GM12878 (cell line): Measurements from ENCODE around the gene CAMKK1. TPM values are rescaled to one million over a fixed set of nuclear protein-coding genes. Genes with fewer than 3 reads are reported as not detected.

Source experiments
- ATAC-seq: fragments of 200-7000 bp; cut with Tn5 transposase; 3 replicates; pipeline ENCODE4 v1.9.1; 2020; ENCODE audit warnings: mild to moderate bottlenecking, moderate library complexity
- BruUV-seq: library from RNA; stranded (reverse); fragments of 400-500 nt; replicated peaks from 2 replicates; lab custom pipeline; 2021; lab: Mats Ljungman, UMichigan
- CTCF ChIA-PET: fragments of 300-600 bp; sonication (Branson Sonifier 250); formaldehyde crosslinking; extraction: SDS; loops from one replicate; lab custom pipeline; 2021; ENCODE audit warnings: inconsistent platforms; lab: Yijun Ruan, JAX
- POLR2A ChIA-PET: fragments of 350-600 bp; formaldehyde crosslinking; extraction: SDS; loops from one replicate; lab custom pipeline; 2021; ENCODE audit warnings: inconsistent platforms; lab: Charles Lee
- RAD21 ChIA-PET: fragments of 300-600 bp; sonication (Branson Sonifier 250); formaldehyde crosslinking; loops from one replicate; lab custom pipeline; 2023; ENCODE audit warnings: antibody characterized with exemption; ENCODE audit not compliant: unreplicated experiment; lab: Charles Lee
- SMC1A ChIA-PET: fragments of 300-600 bp; sonication (Branson Sonifier 250); formaldehyde crosslinking; loops from one replicate; lab custom pipeline; 2023; ENCODE audit not compliant: unreplicated experiment, uncharacterized antibody; lab: Charles Lee
- DNase-seq: peaks from one replicate; pipeline ENCODE4 v3.0.0-alpha.2; 2011; ENCODE audit warnings: low read depth, low spot score
- FAIRE-seq: peaks from 3 replicates; lab custom pipeline; 2011; peaks lifted over from hg19 to GRCh38; lab: Jason Lieb, UNC
- H2AFZ ChIP-seq: 2 replicates; pipeline ENCODE4 v1.6.0; 2011; ENCODE audit warnings: low read depth, low read length, control low read depth; ENCODE audit not compliant: control insufficient read depth
- H3K27ac ChIP-seq: 2 replicates; pipeline ENCODE4 v1.5.1; 2011; ENCODE audit warnings: control low read depth; ENCODE audit not compliant: control insufficient read depth, insufficient read depth
- H3K27me3 ChIP-seq, 2 experiments: replicated peaks in 1 of 2; 2 replicates each; pipeline versions ENCODE4 v1.6.0 to v1.6.1; 2011; ENCODE audit warnings: low read length in 1 of 2; ENCODE audit not compliant: control insufficient read depth in 2 of 2, insufficient read depth in 2 of 2
- H3K36me3 ChIP-seq, 2 experiments: 2 replicates each; pipeline ENCODE4 v1.5.1; 2011; ENCODE audit warnings: low read length in 1 of 2; ENCODE audit not compliant: control insufficient read depth in 2 of 2, insufficient read depth in 2 of 2
- H3K4me1 ChIP-seq: 2 replicates; pipeline ENCODE4 v1.6.1; 2011; ENCODE audit warnings: mild to moderate bottlenecking, low read length, moderate library complexity, mixed read lengths; ENCODE audit not compliant: control insufficient read depth, insufficient read depth
- H3K4me2 ChIP-seq: 2 replicates; pipeline ENCODE4 v1.6.0; 2011; ENCODE audit warnings: control low read depth; ENCODE audit not compliant: control insufficient read depth, insufficient read depth
- H3K4me3 ChIP-seq: fragments of 200-600 bp; sonication (generic); 2 replicates; pipeline ENCODE4 v1.5.1; 2016
- H3K79me2 ChIP-seq: 2 replicates; pipeline ENCODE4 v1.6.0; 2011; ENCODE audit warnings: low read length; ENCODE audit not compliant: control insufficient read depth, insufficient read depth
- H3K9ac ChIP-seq: 2 replicates; pipeline ENCODE4 v1.8.0; 2011; ENCODE audit warnings: low read length, control low read depth, mixed read lengths; ENCODE audit not compliant: control insufficient read depth, insufficient read depth
- H3K9me3 ChIP-seq: replicated peaks from 3 replicates; pipeline ENCODE4 v1.5.1; 2011; ENCODE audit warnings: mild to moderate bottlenecking, low read length; ENCODE audit not compliant: control insufficient read depth, insufficient read depth
- H4K20me1 ChIP-seq: 2 replicates; pipeline ENCODE4 v1.6.0; 2011; ENCODE audit not compliant: control insufficient read depth, insufficient read depth
- ATF2 ChIP-seq: IDR thresholded peaks from 2 replicates; pipeline ENCODE4 v1.6.1; 2012; ENCODE audit warnings: low read length, inconsistent platforms
- CBX5 ChIP-seq: sonication (generic); IDR thresholded peaks from 2 replicates; pipeline ENCODE4 v1.6.1; 2016; ENCODE audit warnings: low read depth, moderate library complexity, mild to moderate bottlenecking, inconsistent platforms
- CHD4 ChIP-seq: fragments of 200-600 bp; sonication (generic); IDR thresholded peaks from 2 replicates; pipeline ENCODE4 v1.6.1; 2016; ENCODE audit warnings: mild to moderate bottlenecking
- CREM ChIP-seq: IDR thresholded peaks from 2 replicates; pipeline ENCODE4 v1.6.1; 2014; ENCODE audit warnings: antibody characterized with exemption, low read depth
- FOS ChIP-seq: IDR thresholded peaks from 3 replicates; pipeline ENCODE4 v1.6.1; 2011; ENCODE audit warnings: borderline replicate concordance; ENCODE audit not compliant: insufficient read length; ENCODE audit errors: extremely low read depth
- HDGF ChIP-seq: fragments of 450-650 bp; IDR thresholded peaks from 2 replicates; pipeline ENCODE4 v1.6.1; 2016; ENCODE audit warnings: antibody characterized with exemption
- HSF1 ChIP-seq: fragments of 150-350 bp; IDR thresholded peaks from 2 replicates; pipeline ENCODE4 v1.6.1; 2014; ENCODE audit warnings: mild to moderate bottlenecking, low read depth, low read length
- LARP7 ChIP-seq: fragments of 450-650 bp; IDR thresholded peaks from 2 replicates; pipeline ENCODE4 v1.6.1; 2017; ENCODE audit warnings: mild to moderate bottlenecking
- NFIC ChIP-seq: IDR thresholded peaks from 2 replicates; pipeline ENCODE4 v1.6.1; 2012; ENCODE audit warnings: low read depth, mild to moderate bottlenecking, inconsistent platforms, low read length, moderate library complexity
- RUNX3 ChIP-seq: IDR thresholded peaks from 2 replicates; pipeline ENCODE4 v1.6.1; 2012; ENCODE audit warnings: low read length, inconsistent platforms
- SIX5 ChIP-seq: IDR thresholded peaks from 2 replicates; pipeline ENCODE4 v1.6.1; 2011; ENCODE audit warnings: mild to moderate bottlenecking, low read depth, low read length, moderate library complexity; ENCODE audit not compliant: severe bottlenecking
- SMARCA5 ChIP-seq: fragments of 450-650 bp; IDR thresholded peaks from 2 replicates; pipeline ENCODE4 v1.6.1; 2017; ENCODE audit warnings: mild to moderate bottlenecking
- SREBF1 ChIP-seq: IDR thresholded peaks from 2 replicates; pipeline ENCODE4 v1.6.1; 2012; ENCODE audit warnings: mild to moderate bottlenecking, low read length
- STAT3 ChIP-seq: IDR thresholded peaks from 2 replicates; pipeline ENCODE4 v1.6.1; 2011; ENCODE audit warnings: low read depth, low read length, improper control_type of control experiment
- WGBS: methylation state at CpG from one replicate; pipeline ENCODE4 v1.1.6; 2016; ENCODE audit warnings: low lambda C conversion rate; ENCODE audit not compliant: insufficient replicate concordance, insufficient coverage; ENCODE audit errors: missing lambda C conversion rate; 5-methylcytosine and 5-hydroxymethylcytosine counted together
- in situ Hi-C: fragments of 300-500 bp; cut with MboI; formaldehyde crosslinking; loops from 9 replicates; pipeline ENCODE4 v1.14.3; 2018; ENCODE audit warnings: mixed read lengths
- intact Hi-C: fragments of 100-400 bp; cut with micrococcal nuclease; formaldehyde crosslinking; loops from one replicate; pipeline ENCODE4 v1.14.2; 2022; ENCODE audit not compliant: unreplicated experiment
- polyA plus RNA-seq, 11 experiments: library from polyadenylated mRNA; depleted of rRNA in 4 of 11; unstranded in 6 of 11; stranded (reverse) in 5 of 11; fragments of >200 nt; fragmentation: Nextera tagmentation in 4 of 11; fragmentation: Illumina TruSeq in 1 of 11; extraction: Ambion mirVana in 4 of 11; extraction: Trizol in 1 of 11; gene quantifications; 1 replicate in 1 of 11; 2 replicates in 10 of 11; pipeline versions ENCODE4 v1.2.1 to v1.2.3, GENCODE V29; 2011 to 2016; ENCODE audit warnings: inconsistent platforms in 2 of 11, missing spikeins in 2 of 11, low read depth in 1 of 11
- total RNA-seq, 4 experiments: library from RNA; depleted of rRNA in 3 of 4; stranded (reverse); fragments of >200 nt in 3 of 4; fragmentation: Illumina TruSeq in 1 of 4; extraction: Trizol in 1 of 4; gene quantifications; 2 replicates each; pipeline versions ENCODE4 v1.2.1 to v1.2.3, GENCODE V29; 2013 to 2021

The CAMKK1 gene
- total and polyA plus RNA-seq, 10 of the 15 experiments (the other 5 are each of a cell fraction or from before 2014, with no cell fraction given): 0.06 to 0.84 (median 0.37) TPM

- Histone ChIP-seq H3K27ac (no peak overlapping the region), H3K4me3 (no peak overlapping the region), H3K4me1 (no peaks in the 10 kb centered on the region), H4K20me1 (no peaks in the 10 kb centered on the region), H3K9ac (no peak overlapping the region), H3K36me3 (peaks cover 4 to 23% of the 10 kb centered on the region in 2 experiments), H2AFZ (no peak overlapping the region), H3K4me2 (no peak overlapping the region), H3K27me3 (no peaks in the 10 kb centered on the region), H3K79me2 (no peaks in the 10 kb centered on the region), H3K9me3 (no peaks in the 10 kb centered on the region)
- RAD21 ChIA-PET: interaction anchor here (1.0 to 6.7 kb wide), 5 partner anchors 9 to 143 kb away, joined by 3 to 191 read pairs (median 6); partner anchors contain the start of gene NCBP3
- BruUV-seq: no TSS peak
- CTCF ChIA-PET: interaction anchor here (0.6 to 10.1 kb wide), 10 partner anchors 10 to 889 kb away, joined by 3 to 371 read pairs (median 18); partner anchors contain the start of gene NCBP3
- TF ChIP-seq FOS (no peak), CHD4 (no peak), SREBF1 (no peak)
- POLR2A ChIA-PET: interaction anchor here (0.5 to 3.3 kb wide), 2 partner anchors 88 to 115 kb away, joined by 4 to 14 read pairs; no protein-coding TSS in a partner anchor
- FAIRE-seq: no peak
- no peak for ATAC-seq
- no peak for DNase-seq
- 73% methylated on average over 4 of the region's 4 CpGs for WGBS
- in situ Hi-C loops (no loop called here), intact Hi-C loops (loop anchor here (2.0 kb wide), 1 partner anchor 143 kb away; no protein-coding TSS in a partner anchor)
- SMC1A ChIA-PET: interaction anchor here (0.5 to 7.5 kb wide), 10 partner anchors 10 to 228 kb away, joined by 3 to 255 read pairs (median 4); no protein-coding TSS in a partner anchor
Measured at GRCh38 chr17:3826191-3826590, 66.7 kb downstream of the CAMKK1 start.

- ChIA-PET RAD21 (interaction anchor here (1.1 kb wide), 1 partner anchor 103 kb away, joined by 3 read pairs; no protein-coding TSS in a partner anchor), SMC1A (interaction anchor here (0.6 to 1.7 kb wide), 3 partner anchors 25 to 73 kb away, joined by 3 to 4 read pairs (median 3); no protein-coding TSS in a partner anchor), POLR2A (interaction anchor here (0.6 kb wide), 1 partner anchor 202 kb away, joined by 3 read pairs; no protein-coding TSS in a partner anchor), CTCF (interaction anchor here (0.9 to 1.6 kb wide), 2 partner anchors 70 to 83 kb away, joined by 3 to 5 read pairs; no protein-coding TSS in a partner anchor)
- no TSS peak for BruUV-seq
- Histone ChIP-seq H3K9me3 (no peaks in the 10 kb centered on the region), H3K9ac (no peak overlapping the region), H3K4me1 (peaks cover 6% of the 10 kb centered on the region; the same call in 1 of the 2 replicates), H3K27me3 (no peaks in the 10 kb centered on the region), H3K4me2 (no peak overlapping the region), H3K4me3 (no peak overlapping the region), H3K27ac (no peak overlapping the region), H4K20me1 (no peaks in the 10 kb centered on the region), H2AFZ (no peak overlapping the region), H3K36me3 (peaks cover 5 to 31% of the 10 kb centered on the region in 2 experiments), H3K79me2 (no peaks in the 10 kb centered on the region)
- DNase-seq (no peak), ATAC-seq (no peak), FAIRE-seq (no peak)
- in situ Hi-C loops: loop anchor here (5.0 kb wide), 2 partner anchors 84 to 139 kb away; no protein-coding TSS in a partner anchor
- WGBS: 100% methylated on average over 9 of the region's 9 CpGs
- intact Hi-C loops: no loop called here
- TF ChIP-seq SIX5 (no peak), RUNX3 (no peak), STAT3 (no peak), LARP7 (no peak), CBX5 (no peak), ATF2 (no peak), HSF1 (no peak), NFIC (no peak), CREM (no peak), SMARCA5 (no peak), HDGF (no peak)
Measured at GRCh38 chr17:3821101-3821500, 71.8 kb downstream of the CAMKK1 start.
